Measurements from ENCODE around the gene PHLPP1.

DNA sequence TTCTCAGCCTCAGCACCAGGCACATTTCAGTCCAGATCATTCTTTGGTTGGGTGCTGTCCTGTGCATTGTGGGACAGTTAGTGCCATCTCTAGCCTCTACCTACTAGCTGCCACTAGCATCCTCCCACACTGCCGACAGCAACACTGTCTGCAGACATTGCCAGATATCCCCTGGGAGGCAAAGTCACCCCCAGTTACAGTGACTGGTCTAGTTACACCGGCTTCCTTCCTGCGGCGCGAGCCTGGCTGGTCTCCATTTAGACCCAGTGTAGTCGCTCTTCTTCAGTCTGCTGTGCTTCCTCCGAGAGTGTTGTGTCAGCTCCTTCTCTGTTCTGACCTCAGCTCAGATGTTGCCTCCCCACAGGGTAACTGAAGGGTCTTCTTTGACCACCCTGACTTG lies 283.1 kb downstream of the PHLPP1 start:
- TF ChIP-seq, protein P1, sequence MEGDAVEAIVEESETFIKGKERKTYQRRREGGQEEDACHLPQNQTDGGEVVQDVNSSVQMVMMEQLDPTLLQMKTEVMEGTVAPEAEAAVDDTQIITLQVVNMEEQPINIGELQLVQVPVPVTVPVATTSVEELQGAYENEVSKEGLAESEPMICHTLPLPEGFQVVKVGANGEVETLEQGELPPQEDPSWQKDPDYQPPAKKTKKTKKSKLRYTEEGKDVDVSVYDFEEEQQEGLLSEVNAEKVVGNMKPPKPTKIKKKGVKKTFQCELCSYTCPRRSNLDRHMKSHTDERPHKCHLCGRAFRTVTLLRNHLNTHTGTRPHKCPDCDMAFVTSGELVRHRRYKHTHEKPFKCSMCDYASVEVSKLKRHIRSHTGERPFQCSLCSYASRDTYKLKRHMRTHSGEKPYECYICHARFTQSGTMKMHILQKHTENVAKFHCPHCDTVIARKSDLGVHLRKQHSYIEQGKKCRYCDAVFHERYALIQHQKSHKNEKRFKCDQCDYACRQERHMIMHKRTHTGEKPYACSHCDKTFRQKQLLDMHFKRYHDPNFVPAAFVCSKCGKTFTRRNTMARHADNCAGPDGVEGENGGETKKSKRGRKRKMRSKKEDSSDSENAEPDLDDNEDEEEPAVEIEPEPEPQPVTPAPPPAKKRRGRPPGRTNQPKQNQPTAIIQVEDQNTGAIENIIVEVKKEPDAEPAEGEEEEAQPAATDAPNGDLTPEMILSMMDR (IDR thresholded peaks at IDR 0.05 in 4 of 5, conservative IDR thresholded peaks at IDR 0.05 in 1 of 5) = no peak
- TF ChIP-seq POLR2A (IDR thresholded peaks at IDR 0.05) = no peak

Measured in gastrocnemius medialis (tissue), 4 donors.